NOMO-1 (cell line): ENCODE results near the gene MYT1.

Experiments
- DNase-seq, 2 experiments: peaks; one replicate each; lab custom pipeline; 2025; ENCODE audit not compliant: unreplicated experiment in 2 of 2; lab: John Stamatoyannopoulos, UW

MYT1 gene

GRCh38 chr20:64188682-64189529 is 24.7 kb downstream of the MYT1 start:
- no peak for DNase-seq

GRCh38 chr20:64189530-64189966 is 25.3 kb downstream of the MYT1 start:
- no peak for DNase-seq

DNA sequence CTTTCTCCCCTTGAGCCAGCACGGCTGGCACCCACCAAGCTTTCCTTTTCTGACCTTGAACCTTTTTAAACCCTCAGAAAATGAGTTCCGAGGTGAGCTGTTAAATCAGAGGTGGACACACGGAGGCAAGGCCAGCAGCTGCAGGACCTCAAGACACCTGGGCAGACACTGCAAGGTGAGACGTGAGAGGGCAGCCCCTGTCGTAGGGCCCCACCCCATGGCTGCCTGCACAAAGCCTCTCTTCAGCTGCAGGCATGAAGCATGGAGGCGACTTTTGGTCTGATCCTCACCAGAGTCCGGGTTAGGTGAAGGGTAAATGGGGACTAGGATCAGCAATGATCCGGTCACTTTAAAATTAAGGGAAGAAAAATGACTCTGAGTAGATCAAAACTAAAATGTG is 25.7 kb downstream of the MYT1 start:
- no peak for DNase-seq

GRCh38 chr20:64191002-64191401 is 26.8 kb downstream of the MYT1 start:
- no peak for DNase-seq

- DNase-seq, result no peak
These were observed 28.2 kb downstream of the MYT1 start for GRCh38 chr20:64192406-64192805.

DNA sequence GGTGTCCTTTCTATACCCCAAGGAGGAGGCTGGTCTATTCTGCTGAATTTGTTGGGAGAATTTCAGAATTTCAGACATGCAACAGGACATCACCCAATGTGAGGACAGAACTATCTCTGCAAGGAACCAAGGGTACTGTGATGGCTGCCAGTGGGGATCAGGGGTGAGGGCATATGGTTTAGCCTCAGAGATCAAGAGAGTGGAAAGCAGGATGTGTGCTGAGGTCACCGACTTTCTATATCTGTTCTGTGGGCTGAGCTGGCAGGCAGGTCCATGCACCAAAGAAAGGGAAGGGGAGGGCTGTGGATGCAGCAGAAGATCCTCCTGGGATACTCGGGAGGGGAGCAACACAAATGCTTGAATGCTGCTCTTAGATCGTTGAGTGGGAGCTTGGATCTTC is 28.8 kb downstream of the MYT1 start:
- DNase-seq, result no peak

GRCh38 chr20:64194269-64194668 is 30.0 kb downstream of the MYT1 start:
- no peak for DNase-seq

- DNase-seq, result no peak
These were observed 32.1 kb downstream of the MYT1 start for GRCh38 chr20:64196309-64196708.

- no peak for DNase-seq
These were observed 32.6 kb downstream of the MYT1 start for GRCh38 chr20:64196847-64197306.

- DNase-seq, result no peak
These were observed 34.1 kb downstream of the MYT1 start for GRCh38 chr20:64198347-64198746.

GRCh38 chr20:64199395-64199794 is 35.1 kb downstream of the MYT1 start:
- DNase-seq, result no peak

DNA sequence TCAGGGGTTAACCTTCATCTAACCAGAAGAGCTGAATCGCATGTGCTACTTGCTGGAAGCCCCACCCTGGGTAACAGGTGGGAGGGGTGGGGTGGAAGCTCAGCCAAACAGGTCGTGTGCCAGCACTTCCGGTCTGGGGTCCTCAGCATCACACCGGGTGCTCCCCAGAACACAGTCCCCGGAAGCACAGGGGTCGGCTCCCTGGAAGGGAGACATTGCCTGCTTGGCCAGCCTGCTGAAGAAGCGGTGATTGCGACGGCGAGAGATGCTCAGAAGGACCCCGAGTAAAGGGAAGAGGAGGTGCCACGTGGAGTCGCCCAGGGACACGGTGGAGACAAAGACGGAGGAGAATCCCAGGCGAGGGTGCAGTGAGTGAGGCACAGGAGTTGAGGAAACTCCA is 36.5 kb downstream of the MYT1 start:
- no peak for DNase-seq

DNA sequence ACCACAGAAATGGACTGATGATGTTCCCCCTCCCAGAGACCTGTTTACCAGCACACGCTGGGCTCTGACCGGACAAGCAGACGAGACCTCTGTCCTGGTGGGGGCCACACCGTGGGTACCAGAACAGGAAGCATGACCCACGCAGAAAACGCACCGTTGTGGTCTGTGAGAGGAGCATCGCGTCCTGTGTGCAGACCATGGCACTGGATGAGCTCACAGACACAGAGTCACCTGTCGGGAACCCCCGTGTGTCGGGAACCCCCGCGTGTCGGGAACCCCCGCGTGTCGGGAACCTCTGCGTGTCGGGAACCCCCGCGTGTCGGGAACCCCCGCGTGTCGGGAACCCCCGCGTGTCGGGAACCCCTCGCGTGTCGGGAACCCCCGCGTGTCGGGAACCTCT is 37.4 kb downstream of the MYT1 start:
- DNase-seq, result no peak

DNA sequence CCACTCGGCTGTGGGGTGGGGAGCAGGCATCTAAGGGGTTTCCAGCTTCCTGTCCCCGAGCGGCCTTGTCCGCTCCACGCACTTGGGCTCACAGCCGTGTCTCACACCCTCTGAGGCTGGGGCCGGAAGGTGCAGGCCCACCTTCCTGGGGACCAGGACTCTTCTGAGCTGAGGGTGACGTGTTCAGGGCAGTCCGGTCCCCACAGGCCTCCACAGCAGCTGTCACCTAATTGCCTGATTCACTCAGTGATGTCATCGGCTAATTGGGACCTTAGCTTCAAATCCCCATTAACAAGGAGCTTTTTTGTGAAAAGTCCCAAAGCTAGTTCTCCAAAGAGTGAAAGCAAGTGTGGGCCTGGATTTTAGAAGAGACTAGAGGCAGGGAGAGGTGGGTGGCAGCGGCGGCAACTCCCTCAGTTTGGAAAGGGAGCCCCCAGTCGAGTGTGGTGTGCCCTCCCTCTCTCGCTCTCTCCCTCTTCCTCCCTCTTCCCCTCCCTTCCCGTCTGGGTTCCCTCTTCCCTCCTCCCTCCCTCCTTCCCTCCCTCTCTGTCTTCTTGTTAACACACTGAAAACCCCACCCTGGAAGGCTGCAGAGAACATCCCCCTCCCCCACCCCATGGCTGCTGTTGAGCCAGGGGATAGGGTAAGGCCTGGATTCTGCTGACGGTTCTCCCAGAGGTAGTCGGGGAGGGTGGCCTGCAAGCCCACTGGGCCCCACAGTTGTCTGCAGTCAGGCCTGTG is 39.0 kb downstream of the MYT1 start:
- DNase-seq, result no peak

GRCh38 chr20:64205611-64206026 is 41.4 kb downstream of the MYT1 start:
- no peak for DNase-seq

GRCh38 chr20:64206614-64207013 is 42.4 kb downstream of the MYT1 start:
- DNase-seq, result no peak

DNA sequence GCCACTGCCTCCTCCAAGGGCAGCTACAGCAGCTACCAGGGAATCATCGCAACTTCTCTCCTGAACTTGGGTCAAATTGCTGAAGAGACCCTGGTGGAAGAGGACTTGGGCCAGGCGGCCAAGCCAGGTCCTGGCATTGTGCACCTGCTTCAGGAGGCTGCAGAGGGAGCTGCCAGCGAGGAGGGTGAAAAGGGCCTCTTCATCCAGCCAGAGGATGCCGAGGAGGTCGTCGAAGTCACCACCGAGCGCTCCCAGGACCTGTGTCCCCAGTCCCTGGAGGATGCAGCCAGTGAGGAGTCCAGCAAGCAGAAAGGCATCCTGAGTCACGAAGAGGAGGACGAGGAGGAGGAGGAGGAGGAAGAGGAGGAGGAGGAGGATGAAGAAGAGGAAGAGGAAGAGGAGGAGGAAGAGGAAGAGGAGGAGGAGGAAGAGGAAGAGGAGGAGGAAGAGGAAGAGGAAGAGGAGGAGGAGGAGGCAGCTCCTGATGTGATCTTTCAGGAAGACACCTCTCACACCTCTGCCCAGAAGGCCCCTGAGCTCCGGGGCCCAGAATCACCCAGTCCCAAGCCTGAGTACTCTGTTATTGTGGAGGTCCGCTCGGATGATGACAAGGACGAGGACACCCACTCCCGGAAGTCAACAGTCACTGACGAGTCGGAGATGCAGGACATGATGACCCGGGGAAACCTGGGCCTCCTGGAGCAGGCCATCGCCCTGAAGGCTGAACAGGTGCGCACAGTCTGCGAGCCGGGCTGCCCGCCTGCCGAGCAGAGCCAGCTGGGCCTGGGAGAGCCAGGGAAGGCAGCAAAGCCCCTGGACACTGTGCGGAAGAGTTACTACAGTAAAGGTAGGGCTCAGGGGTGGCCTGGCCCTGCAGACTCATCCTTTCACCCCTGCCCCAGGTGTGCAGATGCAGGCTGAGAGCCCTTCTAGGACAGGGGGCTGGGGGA is 43.7 kb downstream of the MYT1 start:
- no peak for DNase-seq

GRCh38 chr20:64209148-64209547 is 44.9 kb downstream of the MYT1 start:
- no peak for DNase-seq

DNA sequence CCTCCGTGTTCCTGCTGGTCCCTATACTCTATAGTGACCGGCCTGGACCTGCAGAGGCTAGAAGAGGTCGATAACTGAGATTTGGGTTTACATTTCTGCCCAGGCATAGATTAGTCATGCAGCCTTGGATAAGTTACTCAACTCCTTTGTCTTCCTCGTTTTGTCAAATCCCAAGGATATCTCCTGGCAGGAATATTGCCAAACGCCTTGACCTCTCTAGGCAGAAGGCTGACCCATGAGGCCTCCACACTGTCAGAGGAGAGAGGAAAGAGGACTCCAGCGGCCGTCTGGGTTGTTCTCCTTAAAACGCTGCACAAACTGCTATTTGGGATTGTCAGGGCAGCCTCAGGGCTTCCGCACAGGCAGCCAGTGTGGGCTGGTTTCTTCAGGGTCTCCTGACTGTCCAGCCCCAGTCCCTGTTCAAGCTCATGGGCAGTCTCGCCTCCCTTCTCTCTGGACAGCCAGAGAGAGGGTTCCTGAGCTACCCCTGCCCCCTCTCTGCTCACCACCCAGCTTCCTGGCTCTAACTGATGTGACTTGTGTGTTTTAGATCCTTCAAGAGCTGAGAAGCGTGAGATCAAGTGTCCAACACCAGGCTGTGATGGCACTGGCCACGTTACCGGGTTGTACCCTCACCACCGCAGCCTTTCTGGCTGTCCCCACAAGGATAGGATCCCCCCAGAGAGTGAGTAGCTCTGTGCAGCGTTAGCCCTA is 46.6 kb downstream of the MYT1 start:
- DNase-seq, result no peak
